Measurements from ENCODE around the gene POLE.
"Not testable (repeated sequence)": the region's sequence is repeated elsewhere in the genome, so short reads cannot be mapped to it uniquely, and the experiment has no call there.

POLE gene

DNA sequence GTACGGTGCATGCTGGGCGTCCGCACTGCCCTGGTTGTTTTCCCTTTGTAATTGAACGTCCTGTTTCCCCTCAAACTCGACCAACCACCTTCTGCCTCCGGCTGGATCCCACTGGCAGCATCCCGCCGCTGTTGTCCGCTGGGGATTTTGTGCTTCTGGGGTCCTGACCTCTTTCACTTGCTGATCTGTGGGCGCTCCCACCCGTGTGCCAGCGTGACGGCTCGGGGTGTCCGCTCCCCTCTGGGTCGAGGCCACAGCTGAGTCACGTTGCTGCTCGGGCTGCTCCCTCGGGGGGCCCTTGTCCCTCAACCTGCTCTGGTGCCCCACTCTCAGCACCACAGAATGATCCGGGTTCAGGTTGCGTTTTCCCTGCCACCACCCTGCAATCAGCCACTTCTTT, 31.5 kb upstream of the POLE start:
- DNase-seq, result no peak

- no peak for DNase-seq
These were observed 30.6 kb upstream of the POLE start for GRCh38 chr12:132717531-132718387.

DNA sequence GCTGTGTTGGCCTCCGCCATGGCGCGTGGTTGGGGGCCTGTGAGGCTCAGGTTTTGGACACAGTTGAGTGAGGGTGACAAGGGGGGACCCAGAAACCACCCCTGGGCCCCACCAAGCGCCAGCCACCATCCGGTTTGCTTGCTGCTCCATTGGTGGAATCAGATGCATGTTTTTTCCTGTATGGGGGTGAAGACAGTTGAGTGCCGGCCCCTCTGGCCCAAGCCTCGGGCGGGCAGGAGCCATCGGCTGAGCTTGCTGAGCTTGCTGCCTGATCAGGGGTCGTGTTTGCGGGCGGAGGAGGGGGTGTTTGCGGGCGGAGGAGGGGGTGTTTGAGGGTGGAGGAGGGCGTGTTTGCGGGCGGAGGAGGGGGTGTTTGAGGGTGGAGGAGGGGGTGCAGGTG, 29.9 kb upstream of the POLE start:
- DNase-seq, result no peak

DNA sequence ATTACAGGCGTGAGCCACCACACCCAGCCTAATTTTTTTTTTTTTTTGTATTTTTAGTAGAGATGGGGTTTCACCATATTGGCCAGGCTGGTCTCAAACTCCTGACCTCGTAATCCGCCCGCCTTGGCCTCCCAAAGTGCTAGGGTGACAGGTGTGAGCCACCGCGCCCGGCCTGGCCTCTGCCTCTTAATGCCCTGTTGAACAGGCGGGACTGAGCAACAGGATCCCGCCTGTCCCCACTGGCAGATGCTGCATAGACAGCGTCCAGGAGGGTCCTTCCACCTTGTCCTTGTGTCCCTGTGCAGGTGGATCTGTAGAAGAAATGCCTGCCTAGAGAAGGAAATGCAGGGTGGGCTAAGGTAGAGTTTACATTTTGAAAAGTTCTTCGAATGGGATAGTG, 29.2 kb upstream of the POLE start:
- DNase-seq, result no peak

- no peak for DNase-seq
These were observed 28.7 kb upstream of the POLE start for GRCh38 chr12:132715874-132716273.

DNA sequence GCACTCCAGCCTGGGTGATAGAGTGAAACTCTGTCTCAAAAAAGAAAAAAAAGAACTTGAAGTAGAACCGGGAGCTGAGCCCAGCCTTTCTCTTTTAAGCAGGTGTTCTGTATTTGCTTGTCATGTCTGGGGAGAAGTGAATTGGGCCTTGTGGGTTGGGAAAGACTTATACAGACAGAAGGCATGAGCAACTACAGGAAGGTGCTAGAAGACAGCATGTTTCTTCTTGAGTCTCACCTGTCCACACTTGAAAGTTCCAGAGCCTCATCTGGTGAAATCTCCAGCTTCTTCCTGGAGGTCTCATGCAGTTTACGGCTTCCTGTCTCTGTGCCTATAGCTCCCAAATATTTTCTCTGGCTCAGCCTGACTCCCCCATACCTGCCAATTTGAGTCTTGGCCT, 26.0 kb upstream of the POLE start:
- no peak for DNase-seq

DNA sequence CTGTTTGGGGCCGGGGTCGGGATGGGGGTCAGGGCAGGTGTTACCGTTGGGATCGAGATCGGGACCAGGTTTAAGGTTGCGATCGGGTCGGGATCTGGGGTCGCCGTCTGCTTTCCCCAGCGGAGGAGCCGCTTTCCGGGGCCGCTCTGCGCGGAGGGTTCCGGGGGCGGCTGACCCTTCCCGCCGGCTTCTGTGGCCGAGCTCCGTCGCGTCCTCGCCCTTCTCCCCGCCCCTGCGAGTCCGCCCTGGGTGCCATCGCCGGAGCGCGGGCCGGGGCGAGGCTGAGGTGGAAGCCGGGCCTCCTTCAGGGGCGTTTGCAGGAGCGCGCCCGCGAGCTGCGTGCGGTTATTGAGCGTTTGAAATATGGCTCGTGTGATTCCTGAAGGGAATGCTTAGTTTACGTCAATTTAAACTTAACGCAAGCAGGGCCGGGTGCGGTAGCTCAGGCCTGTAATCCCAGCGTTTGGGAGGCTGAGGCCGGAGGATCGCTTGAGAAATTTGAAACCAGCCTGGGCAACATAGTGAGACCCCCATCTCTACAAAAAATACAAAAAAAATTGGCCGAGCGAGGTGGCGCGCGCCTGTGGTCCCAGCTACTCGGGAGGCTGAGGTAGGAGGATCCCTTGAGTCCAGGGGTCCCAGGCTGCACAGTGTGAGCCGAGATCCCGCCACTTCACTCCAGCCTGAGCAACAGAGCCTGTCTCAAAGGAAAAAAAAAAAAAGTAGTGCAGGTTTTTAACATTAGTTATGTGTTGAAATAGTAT, 24.1 kb upstream of the POLE start:
- no peak for DNase-seq

DNA sequence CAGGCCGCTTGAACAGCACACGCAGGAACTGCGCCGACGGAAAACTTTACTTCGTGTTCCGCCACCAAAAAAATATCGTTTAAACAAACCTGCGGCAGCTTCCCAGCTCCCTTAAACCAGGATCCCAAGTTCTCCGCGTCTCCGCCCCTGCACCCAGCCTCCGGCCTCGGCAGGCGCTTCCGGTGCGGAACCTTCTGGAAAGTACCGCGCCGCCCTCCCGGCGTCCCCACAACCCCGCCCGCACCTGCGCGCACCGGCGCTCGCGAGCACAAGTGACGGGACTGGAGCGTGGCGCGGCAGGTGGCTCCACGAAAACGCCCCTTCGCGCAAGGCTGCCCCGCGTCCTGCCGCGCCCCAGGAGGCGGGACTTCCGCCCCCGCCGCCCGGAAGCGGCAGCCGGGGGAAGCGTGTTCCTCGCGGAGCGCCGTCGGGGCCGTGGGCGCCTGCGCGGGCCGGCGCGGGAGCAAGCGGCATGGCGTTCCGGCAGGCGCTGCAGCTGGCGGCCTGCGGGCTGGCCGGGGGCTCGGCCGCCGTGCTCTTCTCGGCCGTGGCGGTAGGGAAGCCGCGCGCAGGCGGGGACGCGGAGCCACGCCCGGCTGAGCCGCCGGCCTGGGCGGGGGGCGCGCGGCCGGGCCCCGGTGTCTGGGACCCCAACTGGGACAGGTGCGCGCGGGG, 23.4 kb upstream of the POLE start, which contains the start of gene PGAM5:
Gene PGAM5, plus strand, starts transcription at position 438 of the 675 bp plus-strand sequence. Its CDS starts 35 bp downstream, at position 473.
- DNase-seq, result peak; percentile 72

DNA sequence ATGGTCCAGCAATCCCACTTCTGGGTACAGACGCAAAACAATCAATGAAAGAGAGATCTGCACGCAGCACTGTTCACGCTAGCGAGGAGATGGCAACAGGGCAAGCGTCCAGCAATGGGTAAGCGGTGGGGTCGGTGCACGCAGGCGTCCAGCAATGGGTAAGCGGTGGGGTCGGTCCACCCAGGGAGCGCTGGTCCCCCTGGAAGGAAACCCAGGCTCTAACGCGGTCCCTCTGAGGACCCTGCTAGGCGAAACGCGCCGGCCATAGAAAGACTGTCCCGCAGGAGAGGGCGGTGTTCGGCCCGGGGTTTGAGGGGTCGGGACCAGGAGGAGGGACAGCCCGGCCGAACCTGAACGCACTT, 22.9 kb upstream of the POLE start:
- DNase-seq, result no peak

DNA sequence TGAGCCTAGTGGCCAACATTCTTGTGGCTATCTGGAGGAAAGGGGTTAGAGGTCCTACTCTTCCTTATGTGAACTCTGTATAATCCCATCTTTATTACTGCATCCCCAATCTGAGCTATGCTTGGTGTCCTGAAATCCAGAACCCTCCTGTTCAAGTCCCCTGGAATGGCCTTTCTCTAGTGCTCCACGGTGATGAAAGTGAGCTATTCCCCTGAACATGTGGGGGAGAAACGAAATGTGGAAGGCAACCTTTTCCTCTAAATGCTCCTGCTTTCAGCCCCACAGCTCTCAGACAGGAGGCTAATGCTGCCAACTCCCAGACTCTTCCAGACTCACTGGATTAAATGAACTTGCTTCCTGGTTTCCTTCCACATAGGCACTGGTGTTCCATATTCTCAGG, 21.0 kb upstream of the POLE start:
- no peak for DNase-seq

- no peak for DNase-seq
These were observed 20.1 kb upstream of the POLE start for GRCh38 chr12:132707241-132707640.

GRCh38 chr12:132703641-132704040, 16.5 kb upstream of the POLE start:
- no peak for DNase-seq

- DNase-seq, result no peak
These were observed 15.5 kb upstream of the POLE start for GRCh38 chr12:132702640-132703039.

DNA sequence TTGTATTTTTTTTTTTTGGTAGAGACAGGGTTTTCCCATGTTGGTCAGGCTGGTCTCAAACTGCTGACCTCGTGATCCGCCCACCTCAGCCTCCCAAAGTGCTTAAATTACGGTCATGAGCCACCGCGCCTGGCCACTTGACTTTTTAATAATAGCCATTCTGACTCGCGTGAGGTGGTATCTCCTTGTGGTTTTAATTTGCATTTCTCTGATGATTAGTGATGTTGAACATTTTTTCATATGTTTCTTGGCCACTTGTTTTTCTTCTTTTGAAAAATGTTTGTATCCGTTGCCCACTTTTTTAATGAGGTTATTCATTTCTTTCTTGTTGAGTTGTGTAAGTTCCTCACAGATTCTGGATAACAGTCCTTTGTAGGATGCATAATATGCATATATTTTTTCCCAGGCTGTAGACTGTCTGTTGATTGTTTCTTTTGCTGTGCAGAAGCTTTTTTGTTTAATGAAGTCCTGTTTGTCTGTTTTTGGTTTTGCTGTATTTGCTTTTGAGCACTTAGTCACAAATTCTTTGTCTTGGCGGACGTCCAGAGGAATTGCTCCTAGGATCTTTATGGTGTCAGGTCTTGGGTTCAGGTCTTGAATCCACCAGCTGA, 13.2 kb upstream of the POLE start:
- DNase-seq, result no peak

DNA sequence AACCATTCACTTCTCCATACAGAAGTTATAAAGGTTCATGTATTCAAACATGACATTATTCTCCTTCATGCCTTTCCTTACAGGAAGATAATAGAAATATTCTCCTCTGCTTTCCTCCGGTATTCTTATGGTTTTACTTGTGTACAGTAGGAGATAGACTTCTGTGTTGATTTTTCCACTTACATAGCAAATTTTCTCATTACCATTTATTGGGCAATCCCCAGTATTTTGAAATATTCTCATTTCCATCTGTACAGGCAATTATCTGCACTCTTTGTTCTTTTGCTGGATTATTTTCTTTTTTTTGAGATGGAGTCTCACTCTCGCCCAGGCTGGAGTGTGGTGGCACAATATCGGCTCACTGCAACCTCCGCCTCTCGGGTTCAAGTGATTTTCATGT, 11.2 kb upstream of the POLE start:
- no peak for DNase-seq

- DNase-seq, result no peak
These were observed 8.3 kb upstream of the POLE start for GRCh38 chr12:132695431-132695830.

DNA sequence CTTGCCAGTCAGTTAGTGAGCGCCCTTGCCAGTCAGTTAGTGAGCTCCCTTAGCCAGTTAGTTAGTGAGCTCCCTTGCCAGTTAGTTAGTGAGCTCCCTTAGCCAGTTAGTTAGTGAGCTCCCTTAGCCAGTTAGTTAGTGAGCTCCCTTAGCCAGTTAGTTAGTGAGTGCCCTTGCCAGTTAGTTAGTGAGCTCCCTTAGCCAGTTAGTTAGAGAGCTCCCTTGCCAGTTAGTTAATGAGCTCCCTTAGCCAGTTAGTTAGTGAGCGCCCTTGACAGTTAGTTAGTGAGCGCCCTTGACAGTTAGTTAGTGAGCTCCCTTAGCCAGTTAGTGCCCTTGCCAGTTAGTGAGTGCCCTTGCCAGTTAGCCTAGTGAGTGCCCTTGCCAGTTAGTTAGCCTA, 7.7 kb upstream of the POLE start:
- not testable (repeated sequence) for DNase-seq

- DNase-seq, result not testable (repeated sequence)
These were observed 4.9 kb upstream of the POLE start for GRCh38 chr12:132692030-132692429.

DNA sequence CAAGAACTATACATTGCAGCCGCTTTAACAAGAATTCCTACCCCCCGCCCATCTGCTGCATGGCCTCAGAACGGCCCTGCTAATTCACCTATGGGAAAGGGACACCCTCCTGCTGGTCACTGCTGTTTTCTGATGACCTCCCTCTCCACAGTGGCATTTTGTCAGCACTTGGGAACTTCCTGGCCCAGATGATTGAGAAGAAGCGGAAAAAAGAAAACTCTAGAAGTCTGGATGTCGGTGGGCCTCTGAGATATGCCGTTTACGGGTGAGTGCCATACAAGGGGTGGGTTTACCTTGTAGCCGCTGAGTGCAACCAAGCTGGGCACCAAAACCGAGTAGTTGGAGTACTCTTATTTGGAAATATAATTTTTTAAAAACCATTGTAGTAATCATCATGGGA, 3.0 kb upstream of the POLE start:
- no peak for DNase-seq

- no peak for DNase-seq
These were observed 2.1 kb upstream of the POLE start for GRCh38 chr12:132689227-132689626.

DNA sequence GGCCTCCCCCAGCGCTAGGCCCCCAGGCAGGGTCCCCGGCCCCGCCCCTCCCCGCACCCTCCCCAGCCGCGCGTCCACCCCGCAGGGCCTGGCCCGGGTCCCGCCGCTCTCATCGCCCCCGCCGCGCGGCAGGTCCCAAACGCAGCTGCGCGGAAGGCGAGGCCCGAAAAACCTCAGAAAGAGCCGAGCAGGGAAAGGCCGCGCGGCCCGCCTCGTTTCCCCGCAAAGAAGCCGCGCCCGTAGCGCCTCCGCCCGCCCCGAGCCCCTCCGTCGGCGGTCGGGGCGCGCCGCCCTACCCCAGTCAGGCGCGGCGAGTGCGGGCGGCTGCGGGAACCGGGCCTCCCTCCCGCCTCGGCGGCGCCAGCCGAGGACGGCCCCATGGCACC, 324 bp downstream of the POLE start:
- no peak for DNase-seq

GRCh38 chr12:132685400-132685799, 1.7 kb downstream of the POLE start:
- DNase-seq, result no peak

DNA sequence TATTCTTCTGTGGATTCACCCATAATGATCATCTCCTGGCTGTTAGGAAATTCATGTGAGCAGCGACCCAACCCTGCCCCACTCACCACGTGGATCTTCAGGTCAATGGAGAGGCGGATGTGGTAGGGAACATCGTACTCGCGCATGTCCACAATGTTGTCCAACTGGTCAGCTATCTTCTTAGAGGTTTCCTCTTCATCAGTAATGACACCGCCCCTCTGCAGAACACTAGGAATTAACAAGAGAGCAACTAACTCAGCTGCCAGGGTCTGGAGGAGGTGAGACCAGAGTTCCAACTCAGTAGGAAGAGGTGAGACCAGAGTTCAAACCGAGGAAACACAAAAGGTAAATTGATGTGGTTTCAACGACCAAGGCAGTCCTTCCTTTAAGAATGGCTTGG, 9.7 kb downstream of the POLE start:
- DNase-seq, result no peak
